ENCODE data around the gene KCNJ16.

- no peak for TF ChIP-seq CTCF (IDR thresholded peaks at IDR 0.05)
- TF ChIP-seq POLR2A (IDR thresholded peaks at IDR 0.05) = no peak
Measured at GRCh38 chr17:70124723-70125122, 49.7 kb downstream of the KCNJ16 start.
